KG1 (cell line): ENCODE results near the gene ZBTB46.
"Not testable (repeated sequence)": the region's sequence is repeated elsewhere in the genome, so short reads cannot be mapped to it uniquely, and the experiment has no call there.

Experiments used
- DNase-seq: peaks from one replicate; lab custom pipeline; 2025; lab: John Stamatoyannopoulos, UW

Gene ZBTB46

DNA sequence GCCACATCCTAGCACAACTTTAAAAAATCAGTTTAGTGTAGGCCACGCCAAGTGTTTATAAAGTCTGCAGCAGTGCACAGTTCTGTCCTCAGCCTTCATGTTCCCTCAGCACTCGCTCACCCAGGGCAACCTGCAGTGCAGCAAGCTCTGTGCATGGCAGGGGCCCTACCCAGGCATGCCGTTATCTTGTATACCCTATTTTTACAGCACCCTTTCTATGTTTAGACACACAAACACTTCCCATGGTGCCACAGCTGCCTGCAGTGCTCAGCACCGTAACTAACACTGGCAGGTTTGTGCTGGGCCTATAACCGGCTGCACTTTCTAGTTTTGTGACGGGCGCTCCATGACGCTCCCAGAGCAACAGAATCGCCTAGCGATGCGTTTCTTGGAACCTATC is 43.8 kb downstream of the ZBTB46 start:
- no peak for DNase-seq

DNA sequence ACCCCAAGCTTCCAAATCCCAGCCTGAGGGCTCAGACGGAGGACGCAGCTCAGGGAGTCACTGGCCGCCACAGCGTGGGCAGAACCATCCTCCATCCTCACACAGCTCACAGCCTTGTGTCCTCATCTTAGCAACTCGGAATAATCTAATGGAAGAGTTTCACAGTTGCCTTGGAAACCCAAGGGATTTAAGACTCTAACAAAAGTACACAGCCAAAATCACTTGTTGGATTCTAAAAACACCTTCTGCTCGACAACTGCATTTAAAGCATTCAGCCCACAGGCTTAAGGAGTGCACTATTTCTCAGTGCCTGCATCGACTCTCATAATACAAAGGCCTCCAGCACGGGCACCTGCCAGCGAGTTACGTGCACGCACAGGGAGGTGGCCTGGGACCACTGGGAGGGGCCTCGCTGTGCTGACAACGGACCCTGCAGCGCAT is 45.4 kb downstream of the ZBTB46 start:
- DNase-seq = no peak

DNA sequence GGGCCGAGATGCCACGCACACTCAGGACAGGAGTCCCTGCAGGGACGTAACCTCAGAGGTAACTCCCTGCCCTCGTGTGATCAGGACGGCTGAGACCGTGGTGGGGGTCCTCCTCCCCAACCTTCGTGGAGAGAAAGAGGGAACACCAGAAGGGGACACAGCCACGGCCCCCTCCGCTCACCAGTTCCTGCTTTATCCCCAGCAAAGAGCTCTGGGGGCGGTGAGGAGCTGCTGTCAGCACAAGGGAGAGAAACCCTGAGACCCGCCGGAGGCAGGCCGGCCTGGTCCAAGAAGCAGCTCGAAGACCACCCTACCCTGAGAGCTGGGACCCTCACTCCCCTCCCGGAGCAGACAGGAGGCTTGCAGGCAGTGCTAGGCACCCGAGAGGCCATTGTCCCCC is 47.1 kb downstream of the ZBTB46 start:
- no peak for DNase-seq

DNA sequence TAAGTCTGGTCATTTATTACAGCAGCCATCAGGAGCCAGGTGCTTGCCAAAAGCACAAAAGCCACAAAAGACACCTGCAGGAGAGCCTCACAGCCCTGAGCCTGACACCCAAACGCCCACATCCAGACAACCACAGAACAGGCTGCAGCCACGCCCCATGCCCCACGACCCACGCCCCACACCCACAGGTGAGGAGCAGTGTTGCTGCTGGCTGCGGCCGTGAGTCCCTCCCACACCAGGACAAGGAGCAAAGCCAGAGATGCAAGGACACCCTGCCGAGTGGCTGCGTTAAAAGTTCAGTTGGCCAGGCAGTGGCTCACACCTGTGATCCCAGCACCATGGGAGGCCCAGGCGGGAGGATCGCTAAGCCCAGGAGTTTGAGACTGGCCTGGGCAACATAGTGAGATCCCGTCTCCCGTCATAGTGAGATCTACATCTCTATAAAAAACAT is 48.5 kb downstream of the ZBTB46 start:
- DNase-seq = no peak

DNA sequence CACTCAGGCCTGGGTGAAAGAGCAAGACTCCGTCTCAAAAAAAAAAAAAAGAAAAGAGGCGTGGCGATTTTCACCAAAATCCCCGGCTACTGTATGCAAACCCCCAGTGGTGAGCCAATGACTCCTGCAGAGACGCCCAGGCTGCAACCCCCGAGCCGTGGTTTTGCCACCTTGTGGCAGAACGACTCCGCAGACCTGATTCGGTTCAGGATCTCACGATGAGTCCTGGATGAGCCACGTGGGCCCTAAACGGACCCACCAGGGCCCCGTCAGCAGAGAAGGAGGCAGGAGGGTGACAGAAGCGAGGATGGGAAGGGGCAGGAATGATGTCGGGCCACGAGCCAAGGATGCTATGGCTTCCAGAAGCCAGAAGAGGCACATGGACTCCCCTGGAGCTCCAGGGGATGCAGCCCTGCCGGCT is 49.0 kb downstream of the ZBTB46 start:
- no peak for DNase-seq

DNA sequence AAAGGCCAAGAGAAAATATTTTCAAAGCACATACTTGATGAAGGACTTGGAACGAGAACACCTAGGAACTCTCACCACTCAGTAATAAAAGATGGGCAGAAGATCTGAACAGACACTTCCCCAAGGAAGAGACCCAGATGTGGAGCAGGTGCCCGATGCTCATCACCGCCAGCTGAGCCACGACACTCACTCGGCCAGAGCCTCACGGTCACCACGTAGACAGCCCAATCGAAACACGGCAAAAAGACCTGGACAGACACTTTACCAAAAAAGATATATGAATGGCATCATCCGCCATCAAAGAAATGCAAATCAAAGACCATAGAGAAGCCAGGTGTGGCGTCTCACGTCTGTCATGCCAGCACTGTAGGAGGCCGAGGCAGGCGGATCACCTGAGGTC is 49.9 kb downstream of the ZBTB46 start:
- DNase-seq = no peak

DNA sequence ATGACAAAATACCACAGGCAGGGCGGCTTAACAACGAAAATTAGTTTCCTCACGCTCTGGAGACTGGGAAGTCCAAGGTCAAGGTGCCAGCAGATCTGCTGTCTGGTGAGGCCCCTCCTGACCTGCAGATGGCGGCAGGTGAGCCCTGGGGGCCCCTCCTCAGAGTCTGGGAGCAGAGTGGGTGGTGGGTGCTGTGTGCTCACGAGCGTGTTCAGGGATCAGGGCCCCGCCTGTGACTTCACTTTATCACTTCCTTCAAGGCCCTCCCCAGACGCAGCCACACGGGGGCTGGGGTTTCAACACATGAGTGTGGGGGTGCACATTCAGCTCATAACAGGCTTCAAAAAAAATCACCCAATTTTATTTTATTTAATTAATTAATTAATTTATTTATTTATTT is 52.2 kb downstream of the ZBTB46 start:
- DNase-seq = no peak

DNA sequence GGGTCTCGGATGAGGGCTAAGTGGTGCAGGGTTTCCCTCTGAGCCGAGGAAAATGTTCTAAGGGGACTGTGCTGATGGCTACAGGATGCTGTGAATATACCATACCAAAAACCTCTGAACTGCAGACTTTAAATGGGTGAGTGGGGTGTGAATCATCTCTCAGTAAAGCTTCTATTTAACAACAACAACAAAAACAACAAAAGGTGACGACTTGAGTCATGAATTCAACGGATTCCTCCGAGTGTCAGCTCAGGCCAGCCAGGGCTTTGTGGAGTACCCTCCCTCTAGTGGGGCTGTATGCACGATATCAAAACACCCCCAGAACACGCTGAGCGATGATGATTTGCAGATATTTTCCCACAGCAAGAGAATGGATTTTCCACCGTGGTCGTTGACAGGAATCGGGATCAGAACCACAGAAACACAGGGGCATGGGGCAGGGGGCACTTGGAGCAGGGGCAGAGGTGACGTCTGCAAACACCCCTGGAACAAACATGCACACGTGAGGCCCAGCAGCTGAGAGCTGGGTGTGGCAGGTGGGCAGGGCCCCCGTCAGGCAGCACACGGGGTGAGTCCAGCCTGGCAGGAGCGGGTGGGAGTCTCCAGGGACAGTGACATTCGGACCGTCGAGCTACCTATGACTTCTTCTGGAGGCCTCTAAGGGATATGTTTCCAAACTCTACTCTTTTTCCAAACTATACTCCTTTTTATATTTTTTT is 52.9 kb downstream of the ZBTB46 start:
- DNase-seq = no peak

DNA sequence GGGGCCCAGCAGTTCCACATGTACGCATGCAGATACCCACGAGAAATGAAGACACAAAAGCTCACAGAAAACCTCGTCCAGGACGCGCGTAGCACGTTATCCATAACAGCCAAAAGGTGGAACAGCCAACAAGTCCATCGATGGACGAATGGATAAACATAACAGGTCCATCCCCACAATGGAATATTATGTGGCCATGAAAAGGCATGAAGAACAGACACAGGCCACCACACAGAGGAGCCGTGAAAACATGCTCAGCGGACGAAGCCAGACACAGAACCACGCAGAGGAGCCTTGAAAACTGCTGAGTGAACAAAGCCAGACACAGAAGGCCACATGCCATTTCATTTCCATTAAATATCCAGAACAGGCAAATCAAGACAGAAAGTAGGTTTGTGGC is 53.5 kb downstream of the ZBTB46 start:
- DNase-seq = no peak

DNA sequence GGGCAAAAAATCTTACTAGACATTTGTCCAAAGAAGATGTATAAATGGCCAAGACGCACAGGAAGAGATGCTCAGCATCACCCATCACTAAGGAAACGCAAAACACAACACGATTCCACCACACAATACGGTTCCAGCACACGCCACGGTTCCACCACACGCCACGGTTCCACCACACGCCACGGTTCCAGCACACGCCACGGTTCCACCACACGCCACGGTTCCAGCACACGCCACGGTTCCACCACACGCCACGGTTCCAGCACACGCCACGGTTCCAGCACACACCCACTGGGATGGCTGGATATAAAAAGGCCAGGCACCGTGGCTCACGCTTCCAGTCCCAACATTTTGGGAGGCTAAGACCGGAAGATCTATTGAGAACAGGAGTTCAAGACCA is 54.2 kb downstream of the ZBTB46 start:
- DNase-seq = not testable (repeated sequence)

DNA sequence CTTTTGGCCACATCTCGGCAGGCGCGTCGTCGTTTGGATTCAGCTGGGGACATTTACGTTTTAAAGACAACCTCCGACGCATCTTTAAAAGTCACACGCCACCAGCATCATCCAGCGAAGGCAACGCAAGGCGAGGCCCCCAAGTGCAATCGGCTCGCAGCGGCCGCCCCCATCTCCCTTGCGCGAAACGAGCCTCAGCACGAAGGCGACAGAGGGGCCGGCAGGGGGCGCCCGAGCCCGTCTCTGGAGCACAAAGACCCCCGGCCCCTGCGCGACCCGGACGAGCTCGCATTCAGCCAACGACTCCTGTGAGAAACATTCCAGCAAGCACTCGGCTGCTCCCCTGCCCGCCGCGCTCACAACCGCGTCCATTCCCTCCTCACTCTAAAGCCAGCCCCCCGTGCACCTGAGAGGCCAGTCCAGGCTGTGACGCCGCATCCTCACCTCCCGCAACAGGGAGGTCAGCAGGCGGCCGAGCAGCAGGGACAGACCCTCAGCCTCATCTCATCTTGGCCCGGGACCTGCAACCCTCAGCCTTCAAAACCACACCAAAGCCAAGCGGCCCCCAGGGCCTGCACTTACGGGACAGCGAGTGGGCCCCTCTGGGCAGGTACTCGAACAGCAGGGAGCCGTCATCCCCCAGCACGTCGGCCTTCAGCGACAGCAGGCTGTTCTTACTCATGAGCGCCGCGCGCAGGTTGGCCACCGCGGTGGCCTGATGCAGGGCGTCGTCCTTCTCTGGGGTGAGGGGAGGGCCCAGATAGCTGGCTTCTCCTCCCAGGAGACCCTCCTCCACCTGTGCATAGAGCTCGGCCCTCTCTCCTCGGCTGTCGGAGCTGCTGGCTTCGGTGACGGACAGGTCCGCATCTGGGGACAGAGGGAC is 55.7 kb downstream of the ZBTB46 start:
- no peak for DNase-seq

DNA sequence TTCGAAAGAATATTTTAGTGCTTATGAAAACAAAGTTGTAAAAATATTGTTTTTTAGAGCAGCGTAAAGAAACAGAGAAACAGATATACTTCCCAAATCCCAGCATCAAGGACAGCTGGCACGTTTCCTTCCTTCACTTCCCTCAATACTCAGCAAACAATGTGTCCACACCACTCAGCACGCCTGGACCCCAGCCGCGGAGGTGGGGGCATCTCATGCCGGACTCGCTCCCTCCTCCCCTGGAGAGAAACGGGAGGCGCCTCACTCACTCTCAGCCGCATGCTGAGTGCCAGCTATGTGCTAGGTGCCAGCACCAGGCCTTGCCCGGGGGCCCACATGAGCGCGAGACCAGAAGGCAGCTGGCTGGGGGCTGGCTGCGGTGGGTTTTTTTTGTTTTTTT is 56.8 kb downstream of the ZBTB46 start:
- no peak for DNase-seq

DNA sequence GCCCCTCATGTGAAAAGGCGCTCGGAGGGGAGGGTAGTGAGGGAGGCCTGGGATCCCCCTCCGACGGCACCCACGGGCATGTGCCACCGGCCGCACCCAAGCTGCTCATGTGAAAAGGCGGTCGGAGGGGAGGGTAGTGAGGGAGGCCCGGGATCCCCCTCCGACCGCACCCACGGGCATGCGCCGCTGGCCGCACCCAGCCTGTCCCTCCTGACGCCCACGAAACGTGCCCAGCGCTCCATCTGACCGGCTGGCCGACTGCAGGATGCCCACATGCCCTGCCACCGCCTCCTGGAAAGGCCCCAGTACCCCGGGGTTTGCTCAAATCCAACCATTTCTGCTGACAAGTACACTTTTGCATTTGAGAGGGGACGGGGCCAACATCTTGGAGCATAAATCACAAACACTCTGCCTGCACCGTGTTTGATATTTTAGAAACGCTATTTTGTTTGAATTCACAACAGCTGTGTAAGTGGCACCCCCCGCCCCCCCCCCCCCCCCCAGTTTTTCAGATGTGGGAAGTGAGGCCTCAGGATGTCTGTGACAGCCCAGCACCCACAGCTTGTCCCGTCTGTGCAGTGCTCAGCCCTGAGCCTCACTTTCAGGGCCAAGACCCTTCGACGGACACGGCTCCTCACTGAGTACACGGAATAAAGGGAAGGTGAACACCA is 57.4 kb downstream of the ZBTB46 start:
- DNase-seq = no peak

DNA sequence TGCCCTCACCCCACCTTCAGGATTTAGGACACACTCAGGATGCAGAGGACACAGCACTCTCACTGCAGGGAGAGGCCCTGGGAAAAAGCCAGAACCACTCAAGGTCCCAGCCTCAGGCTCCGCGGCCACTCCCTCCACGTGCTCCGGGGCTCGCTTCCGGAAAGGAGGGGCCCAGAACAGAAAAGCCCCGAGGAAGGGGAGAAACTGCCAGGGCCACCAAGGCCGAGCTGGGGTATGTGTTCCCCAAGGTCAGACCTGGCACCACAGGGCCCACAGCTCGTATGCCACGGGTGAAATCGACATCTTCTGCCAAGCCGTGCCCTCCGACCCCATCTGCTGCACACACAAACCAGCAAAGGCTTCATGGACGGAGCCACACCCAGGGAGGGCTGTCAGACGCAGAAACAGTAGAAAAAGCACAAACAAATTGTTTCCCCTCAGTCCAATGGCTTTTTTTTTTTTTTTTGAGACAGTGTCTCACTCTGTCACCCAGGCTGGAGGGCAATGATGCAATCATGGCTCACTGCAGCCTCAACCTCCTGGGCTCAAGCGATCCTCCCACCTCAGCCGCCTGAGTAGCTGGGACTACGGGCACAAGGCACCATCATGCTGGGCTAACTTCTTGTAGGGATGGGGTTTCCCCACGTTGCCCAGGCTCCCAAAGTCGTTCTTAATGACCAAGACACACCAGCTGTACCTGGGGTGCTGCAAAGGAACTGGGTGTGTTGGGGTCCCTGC is 58.1 kb downstream of the ZBTB46 start:
- DNase-seq = no peak

DNA sequence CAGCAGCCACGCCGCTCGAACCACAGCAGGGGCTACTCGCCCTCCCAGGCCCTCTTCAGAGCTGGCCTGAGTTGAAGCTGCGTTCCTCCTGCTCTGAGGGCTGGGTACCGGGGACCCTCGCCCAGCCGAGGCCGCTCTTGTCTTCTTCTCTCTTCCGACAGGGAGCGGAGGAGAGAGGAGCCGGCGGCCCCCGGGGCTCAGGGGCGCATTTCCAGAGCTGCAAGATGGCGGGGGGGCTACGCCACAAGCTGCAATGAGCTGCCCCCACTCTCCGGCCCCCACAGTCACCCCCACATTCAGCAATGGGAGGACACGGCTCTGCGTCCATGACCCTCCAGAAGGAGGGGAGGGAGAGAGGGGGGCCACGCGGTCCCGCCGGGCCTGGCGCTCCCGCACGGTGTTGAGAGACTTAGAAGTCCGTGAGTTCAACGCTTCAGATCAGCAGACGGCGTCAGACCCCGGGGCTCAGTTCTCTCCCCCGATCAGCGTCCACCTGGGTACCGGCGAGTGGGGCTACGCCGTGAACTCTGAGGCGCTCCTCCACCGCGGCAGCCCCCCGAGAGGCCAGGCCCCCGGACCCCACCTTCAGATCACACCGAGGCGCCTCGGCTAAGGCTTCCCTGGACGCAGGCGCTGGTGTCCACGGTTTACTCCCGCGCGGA is 59.9 kb downstream of the ZBTB46 start:
- no peak for DNase-seq

DNA sequence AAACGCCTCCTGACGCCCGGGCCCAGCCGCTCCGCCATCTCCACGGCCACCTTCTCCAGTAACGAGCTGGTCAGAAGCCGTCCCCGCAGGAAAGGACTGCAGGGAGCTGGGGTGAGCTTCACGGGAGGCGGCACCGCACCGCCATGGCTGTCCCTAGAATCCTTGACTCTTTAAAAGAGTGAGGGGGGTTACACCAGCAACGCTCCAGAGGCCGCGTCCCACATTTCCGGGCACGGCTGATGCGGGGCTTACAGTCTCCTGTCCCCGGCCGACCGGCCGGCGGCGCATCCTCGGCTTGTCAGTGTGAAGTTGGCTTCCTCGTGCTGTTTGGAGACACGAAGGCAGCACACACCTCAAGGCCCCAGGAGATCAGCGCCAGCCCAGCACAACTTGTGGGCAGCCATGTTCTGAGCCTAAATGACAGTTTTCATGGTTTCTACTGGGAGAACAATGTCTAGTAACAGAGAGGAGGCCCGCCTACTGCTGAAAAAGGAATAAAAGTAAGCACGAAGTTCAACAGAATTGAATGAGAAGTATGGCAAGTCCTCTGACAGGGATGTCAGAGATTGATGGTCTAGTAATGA is 61.1 kb downstream of the ZBTB46 start:
- DNase-seq = no peak

DNA sequence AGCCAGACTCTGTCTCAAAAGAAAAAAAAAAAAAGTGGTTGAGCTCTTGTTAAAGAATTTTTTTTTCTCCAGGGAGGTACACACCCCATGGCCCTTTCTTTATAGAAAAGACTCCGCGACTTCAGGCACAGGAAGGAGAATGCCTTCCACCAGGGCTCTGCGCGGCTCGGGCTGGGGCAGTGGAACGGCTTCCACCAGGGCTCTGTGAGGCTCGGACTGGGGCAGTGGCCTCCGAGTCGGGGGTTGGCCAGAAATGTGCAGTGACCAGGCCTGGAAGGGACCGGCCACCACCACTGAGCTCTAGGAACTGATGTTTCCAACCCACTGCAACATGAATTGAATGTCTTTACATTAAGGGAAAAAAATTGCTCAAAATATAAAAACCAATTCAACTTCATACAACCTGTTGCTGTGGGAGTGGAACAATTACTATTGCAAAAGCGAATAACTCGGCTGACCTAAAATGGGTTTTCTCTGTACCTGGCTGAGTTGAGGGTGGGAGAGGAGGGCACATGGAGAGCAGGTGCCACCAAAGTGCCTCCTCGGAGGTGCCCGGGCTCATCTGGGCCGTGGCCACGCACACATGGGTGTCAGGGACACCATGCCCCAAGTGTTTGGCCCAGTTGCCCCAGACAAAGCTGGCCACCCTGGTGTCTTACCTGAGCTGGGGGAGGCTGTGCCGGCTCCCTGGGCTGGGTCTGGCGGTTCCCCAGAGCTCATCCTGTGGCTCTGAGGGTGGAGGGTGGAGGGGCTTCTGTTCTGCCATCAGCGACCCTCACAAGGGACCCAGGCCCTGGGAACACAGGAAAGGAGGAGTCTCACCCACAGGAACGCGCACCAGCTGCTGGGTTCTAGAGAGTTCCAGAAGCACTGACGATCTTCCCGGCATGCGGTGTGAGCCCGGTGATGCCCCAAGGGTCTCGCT is 62.2 kb downstream of the ZBTB46 start:
- no peak for DNase-seq

DNA sequence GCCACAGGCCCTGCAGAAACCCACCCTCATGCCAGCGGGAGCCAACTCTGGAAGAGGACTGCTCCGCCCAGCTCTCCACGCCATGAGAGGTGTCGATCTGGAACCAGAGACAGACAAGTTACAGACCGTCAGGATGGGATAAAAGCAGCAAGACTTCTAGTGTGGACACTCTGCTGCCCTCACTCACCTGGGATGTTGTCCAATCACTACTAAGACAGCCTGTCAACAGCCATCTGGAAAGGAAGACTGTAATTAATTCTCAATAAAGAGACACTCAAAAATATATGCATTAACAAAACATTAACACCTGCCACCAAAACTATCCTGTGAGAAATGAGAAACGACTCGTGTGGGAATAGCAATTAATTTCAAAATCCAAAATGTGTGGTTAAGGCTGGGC is 63.2 kb downstream of the ZBTB46 start:
- DNase-seq = no peak

DNA sequence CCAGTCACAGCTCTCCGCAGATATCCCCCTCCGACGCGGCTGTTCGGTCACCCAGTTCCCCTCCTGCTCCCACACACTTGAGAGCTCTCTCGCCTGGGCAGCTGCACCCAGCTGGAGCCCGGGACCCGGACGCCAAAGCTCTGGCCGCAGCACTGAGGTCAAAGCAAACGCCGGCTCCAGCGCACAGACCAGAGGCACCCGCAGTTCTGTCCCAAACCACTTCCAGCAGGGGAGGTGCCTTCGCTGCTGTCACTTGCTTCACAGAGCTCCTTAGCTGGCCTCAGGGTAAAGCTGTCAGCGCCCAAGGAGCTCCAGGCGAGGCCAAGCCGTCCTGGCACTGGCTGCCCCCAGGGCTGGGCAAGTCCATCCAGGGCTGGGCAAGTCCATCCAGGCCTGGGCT is 63.6 kb downstream of the ZBTB46 start:
- no peak for DNase-seq
